Omental fat pad (tissue), 4 donors: ENCODE data around the gene INPP5J. TPM values are rescaled to one million over a fixed set of nuclear protein-coding genes. Genes with fewer than 3 reads are reported as not detected.

Experiments
- ATAC-seq: fragments of 150-250 bp; one replicate; pipeline ENCODE4 v1.9.1; 2016; ENCODE audit warnings: mild to moderate bottlenecking, moderate library complexity; ENCODE audit not compliant: low FRiP score
- DNase-seq: peaks from one replicate; pipeline ENCODE4 v3.0.0-alpha.2; 2019; ENCODE audit warnings: low spot score
- CTCF ChIP-seq, 3 donors: fragments of 450-650 bp; IDR thresholded peaks; one replicate each; pipeline ENCODE4 v1.5.1; 2016 to 2017; ENCODE audit warnings: antibody characterized with exemption in 3 of 3, mild to moderate bottlenecking in 3 of 3, moderate library complexity in 2 of 3
- total RNA-seq, 4 donors: library from RNA; depleted of rRNA; stranded (reverse); fragments of >200 nt; gene quantifications; one replicate each; pipeline ENCODE4 v1.1.0, GENCODE V29; 2016

INPP5J gene
- total RNA-seq, 4 donors from 2014 or later, result 0.24 to 0.84 (median 0.42) TPM

GRCh38 chr22:31151872-31152271, 29.1 kb downstream of the INPP5J start:
- no peak for ATAC-seq
- no peak for TF ChIP-seq CTCF (IDR thresholded peaks at IDR 0.05)
- no peak for DNase-seq

DNA sequence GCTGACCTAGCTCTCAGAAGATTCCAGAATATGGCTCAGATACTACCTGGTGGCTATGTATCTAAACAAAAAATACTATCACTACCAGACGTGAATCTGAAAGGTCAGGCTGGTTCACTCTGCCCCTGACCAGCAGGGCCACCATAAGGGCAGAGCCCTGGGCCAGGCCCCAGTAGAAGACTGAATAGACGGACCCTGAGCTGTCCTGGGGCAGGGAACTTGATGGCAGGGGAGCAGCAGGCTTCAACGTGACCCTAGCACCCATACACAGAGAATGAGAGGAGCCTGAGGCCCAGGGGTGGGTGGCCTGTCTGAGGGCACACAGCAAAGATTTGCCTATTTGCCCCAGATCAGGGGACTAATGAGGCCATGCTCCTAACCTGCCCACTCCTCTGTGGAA, 30.6 kb downstream of the INPP5J start:
- DNase-seq, result no peak
- no peak for TF ChIP-seq CTCF (IDR thresholded peaks at IDR 0.05)
- no peak for ATAC-seq

DNA sequence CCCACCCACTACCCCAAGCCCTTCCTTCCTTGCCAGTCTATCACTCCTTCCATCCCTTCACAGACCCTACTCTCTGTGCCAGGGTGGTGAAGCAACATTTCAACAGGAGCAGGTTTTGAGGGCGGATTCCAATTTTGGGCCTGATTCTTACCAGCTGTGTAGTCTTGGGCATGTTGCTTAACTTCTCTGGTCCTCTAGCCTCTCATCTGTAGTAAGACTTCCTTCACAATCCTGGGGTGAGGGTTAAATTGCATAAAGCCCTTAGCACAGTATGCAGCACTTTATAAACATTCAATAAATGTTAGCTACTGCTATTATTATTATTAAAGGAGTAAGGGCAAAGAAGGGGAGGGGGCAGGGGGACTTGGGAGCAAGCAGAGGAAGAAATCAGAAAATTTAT, 32.2 kb downstream of the INPP5J start:
- DNase-seq (no peak), ATAC-seq (no peak)
- no peak for TF ChIP-seq CTCF (IDR thresholded peaks at IDR 0.05)

DNA sequence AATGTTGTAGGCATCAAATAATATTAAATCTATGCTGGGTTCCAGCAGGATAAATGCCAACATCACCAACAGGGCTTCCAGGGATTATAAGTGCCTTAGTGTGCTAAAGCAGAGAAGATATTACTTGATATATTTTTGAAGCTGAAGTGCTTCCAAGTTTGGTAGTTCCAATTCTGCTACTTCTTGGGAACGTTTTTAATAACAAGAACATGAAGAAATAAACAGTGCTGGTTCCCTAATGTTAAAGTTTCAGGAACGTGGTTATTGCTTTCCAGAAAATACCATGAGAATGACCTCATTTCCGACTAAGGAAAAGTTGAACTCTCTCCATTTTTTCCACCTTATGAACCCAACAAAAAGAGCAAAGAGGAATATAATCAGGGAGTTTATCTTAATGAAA, 32.7 kb downstream of the INPP5J start:
- no peak for TF ChIP-seq CTCF (IDR thresholded peaks at IDR 0.05)
- DNase-seq, result no peak
- no peak for ATAC-seq

GRCh38 chr22:31160328-31160978, 37.7 kb downstream of the INPP5J start:
- ATAC-seq, result peak; percentile 53
- no peak for DNase-seq
- TF ChIP-seq CTCF (IDR thresholded peaks at IDR 0.05), result no peak

- no peak for ATAC-seq
- DNase-seq, result no peak
- no peak for TF ChIP-seq CTCF (IDR thresholded peaks at IDR 0.05)
Measured at GRCh38 chr22:31161386-31161785, 38.6 kb downstream of the INPP5J start.

- no peak for ATAC-seq
- DNase-seq, result no peak
- TF ChIP-seq CTCF (IDR thresholded peaks at IDR 0.05), result no peak
Measured at GRCh38 chr22:31162015-31162765, 39.4 kb downstream of the INPP5J start.
